A172 (cell line): ENCODE results near the gene PLA2G2C. TPM values are rescaled to one million over a fixed set of nuclear protein-coding genes. Genes with fewer than 3 reads are reported as not detected.
A peak's percentile ranks its signal among the peaks of the same experiment; 100 is the strongest.
"Not testable (repeated sequence)": the region's sequence is repeated elsewhere in the genome, so short reads cannot be mapped to it uniquely, and the experiment has no call there.

ENCODE experiments used
- DNase-seq: peaks from one replicate; pipeline ENCODE4 v3.0.0-alpha.2; 2015; ENCODE audit warnings: low spot score
- total RNA-seq: library from RNA; depleted of rRNA; stranded (reverse); fragments of >200 nt; shearing (Covaris generic); gene quantifications from 2 replicates; pipeline ENCODE4 v1.2.3, GENCODE V29; 2014; rRNA removed

PLA2G2C gene, protein sequence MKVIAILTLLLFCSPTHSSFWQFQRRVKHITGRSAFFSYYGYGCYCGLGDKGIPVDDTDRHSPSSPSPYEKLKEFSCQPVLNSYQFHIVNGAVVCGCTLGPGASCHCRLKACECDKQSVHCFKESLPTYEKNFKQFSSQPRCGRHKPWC
- total RNA-seq = not detected in 2 replicates

DNA sequence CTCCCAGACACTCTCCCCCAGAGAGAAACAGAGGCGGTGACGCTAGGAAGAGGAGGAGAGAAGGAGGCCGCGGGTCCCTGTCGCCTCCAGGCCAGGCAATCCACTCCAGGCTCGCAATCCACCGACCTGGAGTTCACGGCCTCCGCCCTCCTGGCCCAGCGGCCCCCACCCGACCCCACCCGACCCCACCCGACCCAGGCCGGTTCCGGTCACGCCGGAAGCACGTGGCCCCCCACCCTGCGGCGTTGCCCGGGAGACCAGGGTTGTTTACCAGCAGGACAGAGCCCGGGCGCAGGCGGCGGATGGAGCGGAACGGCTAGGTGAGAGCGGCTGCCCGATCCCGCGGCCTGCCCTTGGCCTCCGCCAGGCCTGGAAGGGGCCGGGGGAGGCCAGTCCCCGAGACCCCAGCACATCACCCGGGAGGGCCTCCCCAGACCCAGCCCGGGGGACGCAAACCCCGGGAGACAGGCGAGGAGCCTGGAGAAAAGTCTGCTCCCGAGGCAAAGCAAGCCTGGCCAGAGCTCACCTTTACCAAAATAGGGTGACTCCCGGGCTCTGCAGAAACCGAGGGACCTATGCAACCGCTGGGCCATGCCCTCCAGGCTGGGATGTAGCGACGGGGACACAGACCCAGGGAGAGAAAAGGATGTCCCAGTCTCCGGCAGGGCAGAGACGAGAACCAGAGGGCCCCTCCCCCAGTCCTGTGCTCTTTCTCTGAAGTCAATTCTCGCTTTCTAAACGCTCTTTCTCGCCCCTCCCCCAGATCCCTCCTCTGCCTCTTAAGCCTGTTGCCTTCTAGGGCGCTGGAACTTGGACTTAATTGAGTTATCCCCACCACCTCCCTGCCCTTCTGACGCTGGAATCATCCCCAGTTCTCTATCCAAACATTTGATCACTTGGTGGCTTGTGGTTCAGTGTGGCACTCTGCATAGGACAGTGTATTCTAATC is at the start of gene PLA2G2C, which contains the start of gene UBXN10:
Gene PLA2G2C (minus strand): TSS at position 685 of the 949 bp plus-strand sequence. CDS start 9,155 bp downstream, outside the sequence.
Gene UBXN10 (plus strand): TSS at position 263 of the 949 bp plus-strand sequence. CDS start 4,466 bp downstream, outside the sequence.
- DNase-seq = no peak

DNA sequence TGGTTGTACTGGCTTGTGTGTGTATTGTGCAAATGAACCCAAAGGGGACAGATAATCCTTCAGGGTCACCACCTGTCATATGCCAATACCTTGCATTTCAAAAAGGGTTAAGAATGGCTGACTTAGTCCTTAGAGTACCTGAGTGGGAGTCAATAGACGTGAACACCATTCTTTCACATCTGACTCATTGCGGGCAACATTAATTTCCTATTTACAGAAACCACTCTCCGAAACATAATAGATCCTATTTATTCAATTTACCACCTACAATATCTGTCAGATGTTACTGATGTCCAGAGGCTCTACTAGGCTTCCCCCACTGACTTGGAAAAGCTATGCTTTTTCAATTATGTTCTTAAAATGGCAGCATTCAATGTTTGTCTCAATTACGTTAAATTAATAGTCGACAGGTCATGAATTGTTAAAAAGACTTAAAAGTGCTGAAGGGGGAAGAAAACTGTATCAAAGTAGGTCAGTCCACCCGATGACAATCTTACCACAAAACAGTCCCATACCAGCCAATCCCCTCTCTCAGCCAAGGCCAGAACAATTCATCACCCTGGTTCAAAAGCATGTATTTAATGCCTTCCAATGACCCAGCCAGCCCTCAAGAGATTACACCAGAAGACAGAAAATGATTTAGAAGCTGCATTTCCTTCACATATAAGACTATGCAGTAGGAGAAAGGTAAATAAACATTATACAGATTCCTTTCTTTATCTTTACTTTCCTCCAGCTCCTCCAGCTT is 48.6 kb upstream of the PLA2G2C start:
- DNase-seq = no peak

DNA sequence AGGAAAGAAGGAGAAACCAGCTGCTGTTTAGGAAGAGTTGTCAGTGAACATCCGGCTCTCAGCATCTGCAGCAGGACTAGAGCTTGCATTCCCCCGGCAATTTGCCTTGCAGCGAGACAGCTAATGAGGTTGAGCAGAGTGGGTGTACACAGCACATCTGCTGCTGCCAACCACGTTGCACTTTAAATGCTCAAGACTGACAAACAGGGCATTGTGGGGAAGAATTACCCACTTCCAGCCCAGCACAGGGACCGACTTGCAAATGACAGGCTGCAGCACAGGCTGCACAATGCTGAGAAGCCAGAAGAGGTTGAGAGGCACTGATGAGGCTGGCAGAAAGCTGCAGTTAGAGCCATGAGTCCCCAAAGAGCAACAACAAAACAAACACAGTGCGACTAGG is 47.5 kb upstream of the PLA2G2C start:
- DNase-seq = no peak

DNA sequence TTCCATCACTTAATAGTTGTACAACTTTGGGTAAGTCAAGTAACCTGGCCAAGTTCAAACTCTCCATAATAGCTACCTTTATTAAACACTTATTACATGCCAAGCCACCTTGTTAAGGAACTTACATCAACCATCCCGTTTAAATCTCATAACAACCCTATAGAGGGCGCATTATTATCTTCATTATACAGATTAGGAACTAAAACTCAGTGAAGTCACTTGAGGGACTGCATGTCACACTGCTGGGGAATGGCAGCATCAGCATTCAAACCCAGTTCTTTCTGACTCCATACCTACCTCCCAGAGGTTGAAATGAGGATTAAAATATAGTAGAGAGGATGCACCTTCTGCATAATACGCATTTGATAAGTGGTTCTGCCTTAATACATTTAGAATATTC is 47.1 kb upstream of the PLA2G2C start:
- DNase-seq = peak; percentile 3

DNA sequence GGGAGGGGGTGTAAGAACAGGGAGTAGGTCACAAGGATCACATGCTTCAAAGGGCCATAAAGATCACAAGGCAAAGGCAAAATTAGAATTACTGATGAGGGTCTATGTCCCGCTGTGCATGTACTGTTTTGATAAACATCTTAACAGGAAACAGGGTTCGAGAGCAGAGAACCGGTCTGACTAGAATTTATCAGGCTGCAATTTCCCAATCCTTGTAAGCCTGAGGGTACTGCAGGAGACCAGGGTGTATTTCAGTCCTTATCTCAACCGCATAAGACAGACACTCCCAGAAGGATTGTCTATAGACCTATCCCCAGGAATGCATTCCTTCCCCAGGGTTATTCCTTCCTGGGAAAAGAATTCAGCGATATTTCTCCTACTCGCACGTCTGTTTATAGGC is 46.2 kb upstream of the PLA2G2C start:
- DNase-seq = not testable (repeated sequence)

DNA sequence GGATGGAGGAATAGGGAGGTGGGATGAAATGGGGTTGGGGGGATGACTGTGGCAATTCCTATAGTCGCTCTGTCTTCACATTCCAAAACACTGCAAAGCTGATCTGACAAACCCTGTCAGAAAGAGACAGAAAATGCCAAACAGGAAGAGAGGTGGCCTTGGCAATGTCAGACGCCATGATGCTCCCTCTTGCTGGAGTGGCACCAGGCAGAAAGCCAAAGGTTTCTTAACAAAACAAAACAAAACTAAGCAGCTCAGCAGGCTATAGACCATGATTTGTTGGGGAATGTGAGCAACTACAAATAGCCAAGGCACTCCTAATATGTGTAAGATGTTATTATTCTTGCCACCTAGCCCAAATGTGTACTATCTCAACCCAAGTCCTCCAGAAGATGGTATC is 42.9 kb upstream of the PLA2G2C start:
- no peak for DNase-seq

DNA sequence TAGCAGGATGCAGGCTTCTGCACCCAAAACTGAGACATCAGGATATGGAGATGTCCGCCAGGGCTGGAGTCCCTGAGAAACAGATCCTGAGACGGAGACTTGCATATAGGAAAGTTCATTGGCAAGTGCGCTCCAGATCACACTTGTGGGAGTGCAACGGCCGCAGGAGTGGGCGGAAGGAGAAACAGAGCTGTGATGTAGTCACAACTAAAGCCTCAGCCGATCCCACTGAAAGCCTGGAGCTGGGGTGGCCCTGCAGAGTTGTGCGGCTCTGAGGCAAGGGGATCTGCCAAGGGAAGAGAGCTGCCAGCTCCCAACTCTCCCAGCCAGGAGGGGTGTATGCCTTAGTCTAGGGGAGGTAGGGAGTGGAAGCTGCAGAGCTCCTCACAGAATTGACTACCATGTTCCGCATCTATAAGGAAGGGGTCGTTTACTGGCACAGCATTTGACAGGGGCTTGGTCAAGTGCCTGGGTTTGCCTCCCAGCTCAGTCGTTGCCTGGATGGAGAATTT is 42.1 kb upstream of the PLA2G2C start:
- DNase-seq = no peak

DNA sequence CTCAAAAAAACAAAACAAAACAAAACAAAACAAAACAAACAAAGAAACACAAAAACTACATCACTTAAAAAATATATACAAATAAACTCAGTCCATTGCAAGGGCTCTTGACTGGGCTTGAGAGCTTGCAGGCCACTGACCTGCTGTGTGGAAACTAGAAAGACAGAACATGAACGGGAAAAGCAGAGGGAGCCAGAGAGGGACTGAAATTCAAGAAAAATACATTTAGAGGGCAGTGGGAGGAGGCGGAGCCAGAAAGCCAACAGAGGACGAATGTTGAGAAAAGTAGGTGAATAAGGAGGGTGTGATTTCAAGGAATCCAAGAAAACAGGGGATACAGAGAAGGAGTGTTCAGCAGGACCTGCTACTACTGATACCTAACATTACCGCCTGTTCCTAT is 41.4 kb upstream of the PLA2G2C start:
- no peak for DNase-seq

DNA sequence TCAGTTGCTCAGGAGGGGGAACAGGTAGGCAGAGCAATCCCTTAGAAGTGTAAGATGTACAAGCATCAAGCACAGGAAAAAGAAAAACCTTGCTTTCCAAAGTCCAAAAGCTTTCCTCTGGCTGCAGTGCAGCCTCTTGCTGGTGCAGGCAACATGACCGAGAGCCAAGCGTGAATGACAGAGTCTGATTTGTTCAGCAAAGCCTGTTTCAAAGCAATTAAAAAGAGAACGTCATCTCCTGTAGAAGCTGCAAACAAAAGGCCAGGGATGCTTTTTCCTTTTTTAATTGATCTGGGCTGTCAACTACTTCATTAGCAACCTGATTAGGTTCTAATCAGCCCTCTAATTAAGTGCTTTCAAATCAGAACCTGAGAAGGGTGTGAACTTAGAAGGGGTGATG is 38.2 kb upstream of the PLA2G2C start:
- DNase-seq = no peak

DNA sequence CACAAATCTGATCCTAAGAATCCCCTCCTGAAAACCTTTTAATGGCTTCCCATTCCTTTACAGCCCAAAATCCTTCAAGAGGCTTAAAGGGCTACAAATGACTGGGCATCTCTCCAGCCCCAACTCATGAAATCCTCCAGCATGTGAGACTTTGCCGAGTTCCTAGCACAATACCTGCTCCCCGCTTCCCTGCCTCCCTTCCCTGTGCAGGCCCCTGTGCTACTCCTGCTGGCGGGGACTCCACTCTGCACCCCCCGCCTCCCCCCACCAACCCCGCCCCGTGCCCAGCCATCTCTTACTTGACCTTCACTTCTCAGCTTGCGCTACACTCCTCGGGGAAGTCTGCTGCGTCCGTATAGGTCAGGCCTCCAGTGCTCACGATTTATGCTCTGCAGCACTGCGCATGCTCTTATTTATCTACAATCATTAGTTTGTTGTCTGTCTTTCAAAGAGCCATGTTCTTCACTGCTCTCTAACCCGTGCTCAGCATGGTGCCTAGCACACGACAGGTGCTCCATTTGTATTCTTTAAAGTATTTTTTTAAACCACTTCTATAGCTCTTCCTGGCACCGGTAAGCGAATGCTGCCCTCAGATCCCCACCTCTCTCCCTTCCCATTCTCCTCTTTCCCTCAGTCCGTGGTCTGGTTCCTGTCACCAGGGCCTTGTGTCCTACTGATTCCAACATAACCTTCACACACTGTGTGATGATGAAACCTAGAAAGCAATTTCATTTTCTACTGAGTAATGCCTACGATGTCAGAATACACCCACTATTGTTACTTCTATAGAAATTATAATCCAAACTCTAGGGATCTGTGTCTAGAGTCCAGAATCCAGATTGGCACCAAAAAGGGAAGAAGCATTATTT is 37.5 kb upstream of the PLA2G2C start:
- DNase-seq = no peak

DNA sequence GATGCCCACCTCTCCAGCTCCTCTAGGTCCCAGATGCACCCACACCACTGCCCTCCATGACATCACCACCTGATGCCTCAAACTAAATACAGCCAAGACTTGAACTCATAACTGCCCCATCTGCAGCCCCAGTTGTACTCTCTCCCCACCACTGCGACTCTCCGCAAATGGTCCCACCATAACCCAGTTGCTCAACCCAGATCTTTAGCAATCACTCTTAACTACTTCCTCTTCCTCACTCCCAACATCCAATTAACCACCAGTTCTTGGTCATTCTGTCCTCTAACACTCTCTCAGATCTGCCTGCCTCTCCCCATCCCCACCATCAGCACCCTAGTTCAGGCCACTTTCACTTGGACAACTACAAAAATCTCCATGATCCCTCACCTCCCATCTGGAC is 36.8 kb upstream of the PLA2G2C start:
- no peak for DNase-seq

DNA sequence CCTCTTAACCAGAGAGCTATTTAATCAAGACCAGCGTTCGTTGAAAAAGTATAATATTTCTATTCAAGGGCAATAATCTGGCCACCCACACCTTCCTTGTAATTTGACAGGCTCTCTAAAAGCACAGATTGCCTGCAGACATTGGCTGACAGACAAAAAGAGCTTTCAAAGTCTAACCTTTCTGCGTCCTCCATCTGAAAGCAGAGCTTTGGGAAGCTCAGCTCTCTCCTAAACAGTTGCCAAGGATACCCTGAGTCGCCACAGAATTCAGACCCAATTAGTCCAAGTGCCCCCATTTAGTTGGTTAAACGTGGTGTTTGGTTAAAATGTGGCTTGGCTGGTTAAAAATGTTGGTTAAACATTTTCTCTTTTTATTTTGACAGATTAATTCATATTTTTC is 33.7 kb upstream of the PLA2G2C start:
- DNase-seq = no peak

DNA sequence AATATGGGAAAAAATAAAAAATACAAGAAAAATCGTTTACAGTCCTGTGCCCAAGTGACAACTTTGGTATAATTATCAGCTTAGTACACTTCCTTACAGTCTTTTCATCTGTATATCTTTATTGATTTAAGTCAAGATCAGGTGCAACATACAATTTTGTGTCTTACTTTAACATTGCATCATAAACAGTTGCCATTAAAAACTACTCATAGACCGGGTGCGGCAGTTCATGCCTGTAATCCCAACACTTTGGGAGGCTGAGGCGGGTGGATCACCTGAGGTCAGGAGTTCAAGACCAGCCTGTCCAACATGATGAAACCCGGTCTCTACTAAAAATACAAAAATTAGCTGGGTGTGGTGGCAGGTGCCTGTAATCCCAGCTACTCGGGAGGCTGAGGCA is 32.7 kb upstream of the PLA2G2C start:
- not testable (repeated sequence) for DNase-seq

DNA sequence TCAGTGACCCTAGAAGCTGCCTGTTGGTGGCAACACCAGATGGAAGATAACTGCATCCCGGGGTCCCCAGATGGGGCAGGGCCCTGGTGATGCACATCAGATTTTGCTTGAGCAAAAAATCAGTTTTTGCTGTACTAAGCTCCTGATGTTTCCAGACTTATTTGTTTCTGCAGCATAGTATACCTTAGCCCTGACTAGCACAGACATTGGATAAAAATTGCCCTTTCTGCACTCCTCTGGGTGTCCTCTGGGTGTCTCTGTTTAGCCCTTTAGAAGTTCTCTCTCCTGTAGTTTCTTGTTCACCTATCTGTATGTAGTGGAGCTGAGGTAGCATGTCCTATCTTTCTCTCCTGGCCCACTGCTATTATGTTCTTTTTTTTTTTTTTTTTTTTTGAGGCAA is 30.3 kb upstream of the PLA2G2C start:
- DNase-seq = peak; percentile 18

DNA sequence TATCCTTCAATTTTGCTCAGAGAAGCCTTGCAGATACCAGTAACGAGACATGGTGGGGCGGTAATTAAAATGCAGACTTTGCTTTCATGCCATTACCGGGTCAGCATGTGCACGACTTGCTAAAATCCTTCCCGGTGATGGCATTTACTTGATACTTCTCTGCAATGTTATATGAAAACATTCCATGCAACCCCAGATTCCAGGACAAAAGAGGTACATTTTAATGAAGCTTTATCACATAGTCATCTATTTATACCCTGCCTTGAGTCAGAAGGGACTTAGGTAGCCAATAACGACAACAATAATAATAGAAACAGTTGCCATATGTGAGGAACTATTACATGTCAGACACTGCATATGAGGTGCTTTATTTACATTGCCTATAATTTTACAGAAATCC is 29.4 kb upstream of the PLA2G2C start:
- no peak for DNase-seq

DNA sequence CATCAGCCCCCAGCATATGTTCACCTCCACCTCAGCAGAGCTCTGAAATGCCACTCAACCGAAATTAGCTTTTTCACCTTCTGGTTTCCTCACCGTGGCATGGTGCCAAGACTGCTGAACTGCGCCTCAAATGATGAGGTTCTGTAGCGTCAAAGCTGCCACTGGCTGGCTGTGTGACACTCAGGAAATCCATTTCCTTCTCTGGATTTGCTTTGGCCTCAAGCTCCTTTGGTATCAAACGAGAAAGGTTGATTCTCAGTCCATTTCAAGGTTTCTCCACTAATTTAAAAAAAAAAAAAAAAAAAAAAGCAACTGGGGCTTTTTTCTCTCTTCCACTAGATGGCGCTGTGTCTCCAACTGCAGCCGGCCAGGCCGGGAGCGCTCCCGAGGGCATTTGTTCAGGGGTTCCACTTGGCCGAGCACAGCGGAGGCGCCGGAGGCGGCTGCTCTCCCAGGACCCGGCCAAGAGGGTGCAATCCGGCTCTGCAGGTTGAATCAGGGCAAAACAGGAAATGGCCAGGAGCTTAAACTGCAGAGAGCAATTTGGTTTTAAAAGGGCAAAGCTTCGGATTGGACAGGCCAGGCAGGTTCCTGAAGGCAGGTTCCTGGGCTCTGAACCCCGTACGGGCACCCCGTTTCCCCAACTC is 26.5 kb upstream of the PLA2G2C start:
- peak; percentile 40 for DNase-seq

DNA sequence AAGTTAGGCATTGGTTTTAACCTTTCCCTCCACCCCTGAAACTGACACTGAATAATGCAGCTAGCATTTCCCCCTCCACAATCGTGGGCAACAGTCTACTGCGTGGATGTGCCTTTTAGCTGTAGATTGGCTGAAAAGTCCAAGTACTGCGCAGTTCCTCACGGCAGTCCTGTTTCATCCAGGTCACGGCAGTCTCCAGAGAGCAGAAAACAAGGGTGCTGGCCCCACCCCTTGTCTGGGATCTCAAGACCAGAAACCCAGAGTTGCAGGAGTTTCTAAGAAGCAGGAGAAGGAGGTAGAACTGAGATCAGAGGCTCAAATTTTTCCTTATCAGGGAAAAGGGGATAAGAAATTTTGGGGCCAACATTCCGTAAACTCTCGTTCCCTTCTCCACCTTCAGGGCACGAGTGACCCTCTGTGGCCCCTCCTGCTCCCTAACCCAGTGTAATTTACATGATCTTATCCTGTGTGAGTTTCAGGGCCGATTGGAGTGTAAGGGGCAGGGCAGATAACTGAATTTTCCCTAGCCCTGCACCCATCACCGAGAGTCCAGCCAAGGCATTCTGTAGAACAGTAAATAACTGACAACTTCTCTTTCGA is 25.9 kb upstream of the PLA2G2C start:
- no peak for DNase-seq

DNA sequence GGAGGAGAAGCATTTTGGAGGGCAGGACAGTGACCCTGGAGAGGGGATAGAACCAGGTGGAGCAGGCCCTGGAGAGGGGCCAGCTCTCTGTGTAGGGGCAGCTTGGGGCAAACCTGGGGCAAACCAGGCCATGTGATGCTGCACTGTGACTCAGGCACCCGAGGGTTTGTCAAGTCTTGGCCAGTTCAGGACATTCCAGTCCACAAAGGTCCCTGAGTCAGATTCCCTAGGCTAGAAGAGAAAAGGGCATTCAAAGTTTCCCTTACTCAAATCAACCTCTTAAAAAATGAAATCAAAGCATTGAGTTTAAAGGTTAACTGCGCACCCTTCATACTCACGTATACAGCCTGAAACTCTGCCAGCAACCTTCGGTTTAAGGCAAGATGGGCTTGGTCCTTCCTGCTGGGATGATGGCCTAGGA is 25.2 kb upstream of the PLA2G2C start:
- DNase-seq = no peak

DNA sequence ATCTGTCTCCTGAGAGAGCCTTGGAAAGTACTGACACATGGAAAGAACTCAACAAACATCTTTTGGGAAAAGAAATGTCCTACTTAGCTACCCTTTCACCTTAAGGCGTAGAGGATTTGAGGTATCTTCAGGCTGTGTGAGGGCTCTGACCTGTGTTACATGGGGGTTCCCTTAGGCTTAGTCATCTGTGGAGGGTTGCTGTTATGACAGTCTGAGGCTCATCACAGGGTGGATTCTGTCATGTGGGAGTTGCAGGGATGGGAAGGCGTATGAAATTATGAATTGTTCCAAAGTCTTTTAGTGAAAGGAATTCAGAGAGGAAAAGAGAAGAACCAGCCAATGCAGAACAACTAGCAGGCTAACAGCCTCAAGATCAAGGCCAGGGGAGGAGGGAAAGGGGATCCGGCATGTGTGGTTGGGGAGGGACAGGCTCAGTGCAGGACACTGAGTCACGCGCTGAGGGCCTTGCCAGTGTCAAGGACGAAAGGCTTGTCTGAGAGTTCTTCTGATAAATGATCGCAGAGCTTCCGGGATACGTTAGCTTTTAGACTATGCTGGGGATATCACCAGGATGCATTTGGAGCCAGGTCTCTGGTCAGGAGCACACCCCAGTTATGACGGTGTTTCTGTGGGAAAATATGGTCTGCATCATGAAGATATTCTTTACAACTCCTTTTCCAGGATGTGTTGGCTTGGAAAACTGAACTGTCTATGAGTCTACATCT is 24.6 kb upstream of the PLA2G2C start:
- no peak for DNase-seq
